SH-SY5Y (cell line): ENCODE measurements around the gene FOXP4.

ENCODE experiments used
- GATA2 ChIP-seq: IDR thresholded peaks from 2 replicates; pipeline ENCODE4 v1.6.1; 2011; ENCODE audit warnings: mild to moderate bottlenecking, low read depth, low read length
- GATA3 ChIP-seq: IDR thresholded peaks from 2 replicates; pipeline ENCODE4 v1.6.1; 2011; ENCODE audit warnings: low read depth, mild to moderate bottlenecking, low read length, moderate library complexity

- TF ChIP-seq GATA2 (no peak), GATA3 (no peak)
These were observed 87.0 kb downstream of the FOXP4 start for GRCh38 chr6:41633056-41633634.
